GM12878 (cell line): ENCODE measurements around the gene ZNF3. TPM values are rescaled to one million over a fixed set of nuclear protein-coding genes. Genes with fewer than 3 reads are reported as not detected.

Source experiments
- CHD1 ChIP-seq: IDR thresholded peaks from 2 replicates; pipeline ENCODE4 v1.6.1; 2012; ENCODE audit warnings: low read depth, low read length, improper control_type of control experiment
- CTCF ChIP-seq, 3 experiments: IDR thresholded peaks in 2 of 3; conservative IDR thresholded peaks in 1 of 3; 2 replicates each; pipeline ENCODE4 v1.5.1; 2011; ENCODE audit warnings: low read depth in 3 of 3, low read length in 3 of 3, mild to moderate bottlenecking in 3 of 3, control low read depth in 2 of 3, moderate library complexity in 2 of 3, inconsistent platforms in 1 of 3, mixed read lengths in 1 of 3; ENCODE audit not compliant: control insufficient read depth in 2 of 3, insufficient read depth in 1 of 3; ENCODE audit errors: extremely low read depth in 1 of 3
- EGR1 ChIP-seq, 2 experiments: IDR thresholded peaks; 1 replicate in 1 of 2; 2 replicates in 1 of 2; pipeline ENCODE4 v1.6.1; 2011 to 2012; ENCODE audit warnings: low read depth in 2 of 2, low read length in 2 of 2, borderline replicate concordance in 1 of 2, mild to moderate bottlenecking in 1 of 2, moderate library complexity in 1 of 2
- MAX ChIP-seq: IDR thresholded peaks from 2 replicates; pipeline ENCODE4 v1.6.1; 2012; ENCODE audit warnings: low read depth, low read length, improper control_type of control experiment
- MYC ChIP-seq: IDR thresholded peaks from 2 replicates; pipeline ENCODE4 v1.6.1; 2011; ENCODE audit warnings: mild to moderate bottlenecking, low read length, moderate library complexity, inconsistent platforms; ENCODE audit not compliant: insufficient read depth, insufficient replicate concordance, insufficient read length, severe bottlenecking
- TAF1 ChIP-seq: IDR thresholded peaks from 2 replicates; pipeline ENCODE4 v1.6.1; 2011; ENCODE audit warnings: mild to moderate bottlenecking, low read depth, low read length, borderline replicate concordance
- TARDBP ChIP-seq: IDR thresholded peaks from 2 replicates; pipeline ENCODE4 v1.6.1; 2016; ENCODE audit warnings: borderline replicate concordance
- ZBED1 ChIP-seq: IDR thresholded peaks from 2 replicates; pipeline ENCODE4 v1.6.1; 2016; ENCODE audit warnings: borderline replicate concordance
- ZNF384 ChIP-seq: IDR thresholded peaks from 2 replicates; pipeline ENCODE4 v1.6.1; 2012; ENCODE audit warnings: low read depth, mild to moderate bottlenecking, low read length, improper control_type of control experiment, borderline replicate concordance
- ZNF622 ChIP-seq: fragments of 450-650 bp; IDR thresholded peaks from 2 replicates; pipeline ENCODE4 v1.6.1; 2017; ENCODE audit warnings: mild to moderate bottlenecking, inconsistent platforms
- polyA plus RNA-seq, 11 experiments: library from polyadenylated mRNA; depleted of rRNA in 4 of 11; unstranded in 6 of 11; stranded (reverse) in 5 of 11; fragments of >200 nt; fragmentation: Nextera tagmentation in 4 of 11; fragmentation: Illumina TruSeq in 1 of 11; extraction: Ambion mirVana in 4 of 11; extraction: Trizol in 1 of 11; gene quantifications; 1 replicate in 1 of 11; 2 replicates in 10 of 11; pipeline versions ENCODE4 v1.2.1 to v1.2.3, GENCODE V29; 2011 to 2016; ENCODE audit warnings: inconsistent platforms in 2 of 11, missing spikeins in 2 of 11, low read depth in 1 of 11
- total RNA-seq, 4 experiments: library from RNA; depleted of rRNA in 3 of 4; stranded (reverse); fragments of >200 nt in 3 of 4; fragmentation: Illumina TruSeq in 1 of 4; extraction: Trizol in 1 of 4; gene quantifications; 2 replicates each; pipeline versions ENCODE4 v1.2.1 to v1.2.3, GENCODE V29; 2013 to 2021
- TF ChIP-seq, protein P1 (sequence below): fragments of 450-650 bp; IDR thresholded peaks from 2 replicates; pipeline ENCODE4 v1.6.1; 2017; ENCODE audit warnings: mild to moderate bottlenecking, moderate library complexity

Gene ZNF3
- total and polyA plus RNA-seq, 10 of the 15 experiments (the other 5 are each of a cell fraction or from before 2014, with no cell fraction given), result 17.2 to 37.4 (median 29.4) TPM

DNA sequence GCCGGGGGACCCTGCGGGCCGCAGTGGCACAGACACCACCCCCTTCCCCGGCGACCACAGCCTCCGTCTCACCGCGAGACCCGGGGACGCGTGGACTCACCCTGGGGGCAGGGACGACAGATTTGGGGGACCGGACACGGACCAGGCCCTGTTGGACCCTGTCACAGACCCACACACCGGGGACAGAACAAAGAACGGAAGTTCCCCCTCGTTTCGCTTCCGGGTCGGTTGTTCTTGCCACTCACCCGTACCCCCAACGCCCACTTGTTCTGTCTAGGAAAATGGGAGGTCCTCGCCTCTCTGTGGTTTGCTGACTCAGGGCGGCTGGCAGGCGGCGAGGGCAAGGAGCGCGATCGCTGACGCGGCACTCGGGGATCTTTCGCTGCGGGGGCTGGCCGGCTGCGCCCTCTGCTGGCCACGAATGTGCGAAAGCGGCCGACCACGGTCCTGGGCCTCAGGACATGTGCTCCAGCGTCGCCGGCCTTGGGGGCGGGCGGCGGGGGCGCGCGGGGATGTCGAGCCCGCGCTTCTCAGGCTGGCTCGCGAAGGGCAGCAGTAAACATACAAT lies at the start of gene ZNF3 (continued):
- TF ChIP-seq EGR1 (IDR thresholded peaks at IDR 0.05; ENCODE audit: borderline replicate concordance in 1 of 2, low read depth in 2 of 2, low read length in 2 of 2) (peak; percentile 69 to 92), ZNF622 (no peak), CHD1 (no peak; the same call in 1 of the 2 replicates), MAX (peak; percentile 94), TAF1 (peak; percentile 74; the same call in 1 of the 2 replicates), MYC (peak; percentile 82), CTCF (IDR thresholded peaks at IDR 0.05 in 2 of 3, conservative IDR thresholded peaks at IDR 0.05 in 1 of 3; ENCODE audit: control insufficient read depth in 2 of 3, extremely low read depth in 1 of 3, insufficient read depth in 1 of 3, low read depth in 3 of 3, low read length in 3 of 3) (peak; percentile 84 to 97 (median 89); a peak in 5 of 6 replicates), ZBED1 (peak; percentile 48; the same call in 1 of the 2 replicates), TARDBP (peak; percentile 30; the same call in 1 of the 2 replicates), ZNF384 (no peak)
- TF ChIP-seq, protein P1, sequence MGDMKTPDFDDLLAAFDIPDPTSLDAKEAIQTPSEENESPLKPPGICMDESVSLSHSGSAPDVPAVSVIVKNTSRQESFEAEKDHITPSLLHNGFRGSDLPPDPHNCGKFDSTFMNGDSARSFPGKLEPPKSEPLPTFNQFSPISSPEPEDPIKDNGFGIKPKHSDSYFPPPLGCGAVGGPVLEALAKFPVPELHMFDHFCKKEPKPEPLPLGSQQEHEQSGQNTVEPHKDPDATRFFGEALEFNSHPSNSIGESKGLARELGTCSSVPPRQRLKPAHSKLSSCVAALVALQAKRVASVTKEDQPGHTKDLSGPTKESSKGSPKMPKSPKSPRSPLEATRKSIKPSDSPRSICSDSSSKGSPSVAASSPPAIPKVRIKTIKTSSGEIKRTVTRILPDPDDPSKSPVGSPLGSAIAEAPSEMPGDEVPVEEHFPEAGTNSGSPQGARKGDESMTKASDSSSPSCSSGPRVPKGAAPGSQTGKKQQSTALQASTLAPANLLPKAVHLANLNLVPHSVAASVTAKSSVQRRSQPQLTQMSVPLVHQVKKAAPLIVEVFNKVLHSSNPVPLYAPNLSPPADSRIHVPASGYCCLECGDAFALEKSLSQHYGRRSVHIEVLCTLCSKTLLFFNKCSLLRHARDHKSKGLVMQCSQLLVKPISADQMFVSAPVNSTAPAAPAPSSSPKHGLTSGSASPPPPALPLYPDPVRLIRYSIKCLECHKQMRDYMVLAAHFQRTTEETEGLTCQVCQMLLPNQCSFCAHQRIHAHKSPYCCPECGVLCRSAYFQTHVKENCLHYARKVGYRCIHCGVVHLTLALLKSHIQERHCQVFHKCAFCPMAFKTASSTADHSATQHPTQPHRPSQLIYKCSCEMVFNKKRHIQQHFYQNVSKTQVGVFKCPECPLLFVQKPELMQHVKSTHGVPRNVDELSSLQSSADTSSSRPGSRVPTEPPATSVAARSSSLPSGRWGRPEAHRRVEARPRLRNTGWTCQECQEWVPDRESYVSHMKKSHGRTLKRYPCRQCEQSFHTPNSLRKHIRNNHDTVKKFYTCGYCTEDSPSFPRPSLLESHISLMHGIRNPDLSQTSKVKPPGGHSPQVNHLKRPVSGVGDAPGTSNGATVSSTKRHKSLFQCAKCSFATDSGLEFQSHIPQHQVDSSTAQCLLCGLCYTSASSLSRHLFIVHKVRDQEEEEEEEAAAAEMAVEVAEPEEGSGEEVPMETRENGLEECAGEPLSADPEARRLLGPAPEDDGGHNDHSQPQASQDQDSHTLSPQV, result peak; percentile 78; the same call in 1 of the 2 replicates
- TF ChIP-seq, all 136 proteins: peak for 73
